Stomach (tissue), 4 donors: ENCODE results near the gene DKK1.

ENCODE experiments used
- CTCF ChIP-seq, 7 experiments: fragments of 450-650 bp in 4 of 7; fragments of 200-600 bp in 3 of 7; sonication (generic) in 3 of 7; IDR thresholded peaks; one replicate each; pipeline ENCODE4 v1.5.1; 2016 to 2019; ENCODE audit warnings: antibody characterized with exemption in 7 of 7, control low read depth in 2 of 7, mild to moderate bottlenecking in 1 of 7
- POLR2A ChIP-seq, 4 donors: fragments of 450-650 bp; IDR thresholded peaks; one replicate each; pipeline ENCODE4 v1.6.1; 2016; ENCODE audit warnings: antibody characterized with exemption in 4 of 4, control low read depth in 2 of 4, mild to moderate bottlenecking in 1 of 4, moderate library complexity in 1 of 4
- POLR2AphosphoS5 ChIP-seq, 3 donors: sonication (generic); formaldehyde crosslinking; IDR thresholded peaks; one replicate each; pipeline ENCODE4 v1.6.1; 2016; ENCODE audit warnings: antibody characterized with exemption in 3 of 3

- no peak for TF ChIP-seq CTCF (IDR thresholded peaks at IDR 0.05)
- no peak for TF ChIP-seq POLR2AphosphoS5 (IDR thresholded peaks at IDR 0.05)
- TF ChIP-seq POLR2A (IDR thresholded peaks at IDR 0.05) = no peak
Measured at GRCh38 chr10:52334595-52334994, 20.5 kb downstream of the DKK1 start.
